Body of pancreas (tissue), 4 donors: ENCODE data around the gene WASHC2A. TPM values are rescaled to one million over a fixed set of nuclear protein-coding genes. Genes with fewer than 3 reads are reported as not detected.
"Not testable (repeated sequence)": the region's sequence is repeated elsewhere in the genome, so short reads cannot be mapped to it uniquely, and the experiment has no call there.

Source experiments
- ATAC-seq: fragments of 150-250 bp; one replicate; pipeline ENCODE4 v1.9.1; 2016
- DNase-seq, 4 donors: peaks; one replicate each; pipeline ENCODE4 v3.0.0-alpha.2; 2019
- H3K27ac ChIP-seq, 4 donors: fragments of 200-600 bp; sonication (generic); 1 replicate in 3 of 4; 2 replicates in 1 of 4; pipeline versions ENCODE4 v1.5.1 to v1.6.1; 2016 to 2019; ENCODE audit warnings: mild to moderate bottlenecking in 1 of 4, mixed read lengths in 1 of 4, moderate library complexity in 1 of 4
- H3K27me3 ChIP-seq, 2 donors: fragments of 200-600 bp; sonication (generic); one replicate each; pipeline ENCODE4 v1.6.0; 2016; ENCODE audit warnings: mild to moderate bottlenecking in 1 of 2
- H3K36me3 ChIP-seq, 2 donors: fragments of 200-600 bp; sonication (generic); replicated peaks in 1 of 2; 2 replicates each; pipeline ENCODE4 v1.5.1; 2016; ENCODE audit warnings: low read depth in 2 of 2; ENCODE audit not compliant: insufficient read depth in 1 of 2
- H3K4me1 ChIP-seq: fragments of 200-600 bp; sonication (generic); one replicate; pipeline ENCODE4 v1.6.0; 2016
- H3K4me3 ChIP-seq, 2 donors: fragments of 200-600 bp; sonication (generic); 1 replicate in 1 of 2; 2 replicates in 1 of 2; pipeline ENCODE4 v1.5.1; 2016 to 2019
- H3K9me3 ChIP-seq, 3 donors: fragments of 200-600 bp; sonication (generic); 1 replicate in 2 of 3; 2 replicates in 1 of 3; pipeline ENCODE4 v1.5.1; 2016
- WGBS, 2 donors: methylation state at CpG; one replicate each; pipeline ENCODE4 v1.1.5; 2017; 5-methylcytosine and 5-hydroxymethylcytosine counted together
- intact Hi-C: fragments of 100-400 bp; cut with DNase I; formaldehyde crosslinking; loops from one replicate; pipeline ENCODE4 v1.15.1; 2023
- total RNA-seq, 2 donors: library from RNA; depleted of rRNA; stranded (reverse); fragments of >200 nt; gene quantifications; one replicate each; pipeline ENCODE4 v1.1.0, GENCODE V29; 2016

WASHC2A gene
- total RNA-seq, 2 donors from 2014 or later = 16.3 to 36.6 TPM

DNA sequence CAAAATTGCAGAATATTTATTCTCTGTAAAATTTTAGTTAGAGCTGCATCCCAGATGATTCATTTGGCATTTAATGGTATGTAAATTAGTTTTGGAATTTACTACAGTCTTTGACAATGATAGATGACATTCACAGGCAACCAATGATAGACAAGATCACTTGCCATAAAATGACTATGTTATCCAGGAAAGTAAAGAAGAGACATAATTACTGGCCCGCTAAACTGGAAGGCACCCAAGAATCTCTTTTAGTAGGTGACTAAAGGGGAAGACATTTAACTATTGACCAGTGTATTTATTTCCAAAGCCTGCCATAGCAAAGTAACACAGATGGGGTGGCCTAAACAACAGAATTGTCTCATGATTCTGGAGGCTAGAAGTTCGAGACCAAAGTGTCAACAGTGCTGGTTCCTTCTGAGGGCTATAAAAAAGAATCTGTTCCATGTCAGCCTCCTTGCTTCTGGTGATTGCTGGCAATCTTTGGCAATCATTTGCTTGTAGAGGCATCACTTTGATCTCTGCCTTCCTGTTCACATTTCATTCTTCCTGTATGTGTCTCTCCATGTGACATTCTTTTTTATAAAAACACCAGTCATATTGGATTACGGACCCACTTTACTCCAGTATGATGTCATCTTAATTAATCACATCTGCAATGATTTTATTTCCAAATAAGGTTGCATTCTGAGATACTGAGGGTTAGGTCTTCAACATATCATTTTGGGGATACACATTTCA lies 107.2 kb downstream of the WASHC2A start:
- DNase-seq, H3K9me3 ChIP-seq, H3K27ac ChIP-seq, H3K4me3 ChIP-seq, intact Hi-C loops, ATAC-seq, H3K4me1 ChIP-seq, H3K36me3 ChIP-seq, H3K27me3 ChIP-seq: not testable (repeated sequence)
- WGBS, 2 donors = 46 to 78% methylated on average over 2 to 3 of the region's 3 CpGs

Other genes with a start within 250 kb of the WASHC2A start
- 10 to 100 TPM; 13.2 to 28.7 TPM for gene PARG, start 125.9 kb upstream of the WASHC2A start, total RNA-seq
- 10 to 100 TPM; 25.9 to 37.6 TPM for gene TIMM23B, start 125.9 kb upstream of the WASHC2A start, total RNA-seq
- 10 to 100 TPM; 16.9 to 47.5 TPM for gene AGAP6, start 79.5 kb upstream of the WASHC2A start, total RNA-seq
- gene ASAH2, start 183.6 kb downstream of the WASHC2A start, total RNA-seq = 1 to 10 TPM in 1 of 2 donors, under 1 TPM in 1; 0.33 to 1.0 TPM